NCI-H774 (cell line): ENCODE measurements around the gene ATXN7L1.

Experiments
- DNase-seq: peaks from one replicate; lab custom pipeline; 2025; lab: John Stamatoyannopoulos, UW

ATXN7L1 gene

GRCh38 chr7:105776986-105777910 lies 99.2 kb downstream of the ATXN7L1 start:
- DNase-seq = no peak

GRCh38 chr7:105776068-105776790 lies 100.2 kb downstream of the ATXN7L1 start:
- no peak for DNase-seq

- DNase-seq = no peak
Observed at GRCh38 chr7:105775580-105775979, 100.8 kb downstream of the ATXN7L1 start.

- no peak for DNase-seq
Observed at GRCh38 chr7:105773030-105773460, 103.4 kb downstream of the ATXN7L1 start.

- no peak for DNase-seq
Observed at GRCh38 chr7:105769901-105770628, 106.3 kb downstream of the ATXN7L1 start.

- no peak for DNase-seq
Observed at GRCh38 chr7:105768898-105769507, 107.4 kb downstream of the ATXN7L1 start.

- DNase-seq = no peak
Observed at GRCh38 chr7:105768117-105768516, 108.3 kb downstream of the ATXN7L1 start.

- no peak for DNase-seq
Observed at GRCh38 chr7:105766421-105767073, 109.9 kb downstream of the ATXN7L1 start.

- no peak for DNase-seq
Observed at GRCh38 chr7:105765846-105766245, 110.6 kb downstream of the ATXN7L1 start.

GRCh38 chr7:105764506-105764905 lies 111.9 kb downstream of the ATXN7L1 start:
- no peak for DNase-seq

- no peak for DNase-seq
Observed at GRCh38 chr7:105760551-105761447, 115.6 kb downstream of the ATXN7L1 start.

GRCh38 chr7:105759670-105760550 lies 116.5 kb downstream of the ATXN7L1 start:
- DNase-seq = peak; percentile 14

- no peak for DNase-seq
Observed at GRCh38 chr7:105756367-105756766, 120.0 kb downstream of the ATXN7L1 start.

- no peak for DNase-seq
Observed at GRCh38 chr7:105752671-105753275, 123.6 kb downstream of the ATXN7L1 start.

- DNase-seq = no peak
Observed at GRCh38 chr7:105751054-105751453, 125.3 kb downstream of the ATXN7L1 start.

GRCh38 chr7:105748701-105749100 lies 127.7 kb downstream of the ATXN7L1 start:
- DNase-seq = no peak

- no peak for DNase-seq
Observed at GRCh38 chr7:105745681-105746330, 130.6 kb downstream of the ATXN7L1 start.

GRCh38 chr7:105744258-105744657 lies 132.1 kb downstream of the ATXN7L1 start:
- no peak for DNase-seq
